Right atrium auricular region (tissue), 2 donors: Measurements from ENCODE around the gene LRRC71. TPM values are rescaled to one million over a fixed set of nuclear protein-coding genes. Genes with fewer than 3 reads are reported as not detected.

ENCODE experiments used
- DNase-seq: peaks from one replicate; pipeline ENCODE4 v3.0.0-alpha.2; 2019; ENCODE audit warnings: low spot score
- H3K27ac ChIP-seq, 2 donors: fragments of 200-600 bp; sonication (generic); 1 replicate in 1 of 2; 2 replicates in 1 of 2; pipeline ENCODE4 v1.5.1; 2016 to 2019
- H3K27me3 ChIP-seq, 2 donors: fragments of 200-600 bp; sonication (generic); one replicate each; pipeline versions ENCODE4 v1.5.1 to v1.6.0; 2017 to 2019
- H3K36me3 ChIP-seq: fragments of 200-600 bp; sonication (generic); one replicate; pipeline ENCODE4 v1.5.1; 2016
- H3K4me1 ChIP-seq, 2 donors: fragments of 200-600 bp; sonication (generic); one replicate each; pipeline versions ENCODE4 v1.5.1 to v1.6.0; 2017 to 2019
- H3K4me3 ChIP-seq, 2 donors: fragments of 200-600 bp; sonication (generic); 1 replicate in 1 of 2; 2 replicates in 1 of 2; pipeline ENCODE4 v1.5.1; 2017 to 2019; ENCODE audit warnings: mild to moderate bottlenecking in 1 of 2, moderate library complexity in 1 of 2
- H3K9me3 ChIP-seq, 2 donors: fragments of 200-600 bp; sonication (generic); one replicate each; pipeline ENCODE4 v1.5.1; 2019
- CTCF ChIP-seq, 2 donors: fragments of 200-600 bp; sonication (generic); IDR thresholded peaks; one replicate each; pipeline ENCODE4 v1.5.1; 2019; ENCODE audit warnings: antibody characterized with exemption in 2 of 2
- total RNA-seq, 2 donors: library from RNA; depleted of rRNA; stranded (reverse); fragments of >200 nt; gene quantifications; one replicate each; pipeline ENCODE4 v1.1.0, GENCODE V29; 2016

LRRC71 gene
- total RNA-seq, 2 donors from 2014 or later, result not detected

- Histone ChIP-seq H3K9me3 (peaks cover 0 to 6% of the 10 kb centered on the region in 2 donors), H3K4me1 (no peaks in the 10 kb centered on the region), H3K4me3 (no peak overlapping the region), H3K36me3 (peaks cover 32% of the 10 kb centered on the region), H3K27ac (no peak overlapping the region), H3K27me3 (no peaks in the 10 kb centered on the region)
- no peak for TF ChIP-seq CTCF (IDR thresholded peaks at IDR 0.05)
- no peak for DNase-seq
These were observed 6.0 kb upstream of the LRRC71 start for GRCh38 chr1:156914440-156914856.

DNA sequence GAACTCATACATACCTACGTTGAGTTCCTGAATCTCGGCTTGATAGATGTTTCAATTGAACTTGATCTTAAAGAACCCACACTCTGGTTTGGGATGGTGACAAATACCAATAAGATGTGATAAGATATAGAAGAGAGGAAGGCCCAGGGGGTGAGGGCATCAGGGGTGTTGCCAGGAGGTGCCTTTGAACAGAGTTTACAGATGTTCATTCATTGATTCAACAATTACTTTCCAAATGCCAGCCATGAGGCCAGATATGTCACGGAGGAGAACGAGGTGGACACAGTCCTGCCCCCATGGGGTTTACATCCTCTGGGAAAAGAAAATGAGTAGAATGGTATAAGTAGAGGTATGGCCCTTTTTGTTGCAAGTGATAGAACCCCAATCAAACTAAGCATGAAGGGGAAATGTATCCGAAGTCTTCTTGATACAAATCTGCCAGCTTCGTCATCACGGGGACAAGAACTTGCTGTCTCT is 659 bp downstream of the LRRC71 start:
- no peak overlapping the region for H3K4me3 ChIP-seq
- H3K27me3 ChIP-seq, result peaks cover 13 to 29% of the 10 kb centered on the region in 2 donors

DNA sequence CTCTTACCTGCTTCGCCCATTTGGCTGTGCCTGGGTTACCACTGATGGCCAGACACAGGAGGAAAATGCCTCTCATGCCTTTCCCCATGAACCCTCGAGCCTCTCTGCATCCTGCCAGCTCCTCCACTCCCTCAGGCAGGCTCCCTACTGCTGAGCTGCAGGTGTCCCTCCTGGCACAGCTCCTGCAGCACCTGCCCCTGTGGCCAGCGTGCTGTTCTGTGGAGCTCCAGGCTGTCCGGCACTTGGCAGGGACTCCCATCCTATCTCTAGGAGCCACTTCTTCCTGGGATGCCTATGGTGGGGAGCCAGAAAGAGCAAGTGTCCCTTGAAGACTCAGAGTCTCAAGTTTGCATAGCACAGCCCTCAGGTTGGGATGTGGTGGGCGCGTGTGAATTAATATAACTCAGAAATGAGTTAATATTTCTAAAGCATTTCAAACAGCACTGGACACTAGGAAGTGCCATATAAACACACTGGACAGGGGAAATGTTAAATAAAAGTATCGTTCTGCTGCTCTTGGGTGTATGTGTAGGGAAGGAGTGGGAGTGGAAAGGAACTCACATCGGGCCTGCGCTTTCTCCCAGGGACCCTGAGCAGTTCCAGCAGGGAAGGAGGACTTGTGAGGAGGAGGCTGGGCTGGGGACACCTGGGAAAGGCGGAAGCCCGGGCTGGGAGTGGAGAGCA is 2.7 kb downstream of the LRRC71 start:
- Histone ChIP-seq H3K27me3 (peaks cover 20 to 29% of the 10 kb centered on the region in 2 donors), H3K4me3 (no peak overlapping the region), H3K9me3 (peaks cover 0 to 3% of the 10 kb centered on the region in 2 donors), H3K27ac (no peak overlapping the region), H3K36me3 (no peaks in the 10 kb centered on the region), H3K4me1 (peaks cover 0 to 35% of the 10 kb centered on the region in 2 donors)
- no peak for DNase-seq
- TF ChIP-seq CTCF (IDR thresholded peaks at IDR 0.05), result no peak

More for the DNA sequence above, 659 bp downstream of the LRRC71 start:
- H3K36me3 ChIP-seq, result no peaks in the 10 kb centered on the region
- no peak overlapping the region for H3K27ac ChIP-seq
- H3K9me3 ChIP-seq, result peaks cover 0 to 6% of the 10 kb centered on the region in 2 donors
- H3K4me1 ChIP-seq, result peaks cover 0 to 26% of the 10 kb centered on the region in 2 donors
- no peak for DNase-seq
- no peak for TF ChIP-seq CTCF (IDR thresholded peaks at IDR 0.05)

GRCh38 chr1:156923670-156924477 is 3.4 kb downstream of the LRRC71 start:
- no peaks in the 10 kb centered on the region for H3K36me3 ChIP-seq
- H3K27me3 ChIP-seq, result peaks cover 20 to 29% of the 10 kb centered on the region in 2 donors
- H3K4me3 ChIP-seq, result peak overlapping the region in 1 of 2 donors; percentile 28
- no peak for DNase-seq
- H3K9me3 ChIP-seq, result no peaks in the 10 kb centered on the region
- H3K4me1 ChIP-seq, result peaks cover 0 to 35% of the 10 kb centered on the region in 2 donors
- no peak for TF ChIP-seq CTCF (IDR thresholded peaks at IDR 0.05)
- H3K27ac ChIP-seq, result no peak overlapping the region

DNA sequence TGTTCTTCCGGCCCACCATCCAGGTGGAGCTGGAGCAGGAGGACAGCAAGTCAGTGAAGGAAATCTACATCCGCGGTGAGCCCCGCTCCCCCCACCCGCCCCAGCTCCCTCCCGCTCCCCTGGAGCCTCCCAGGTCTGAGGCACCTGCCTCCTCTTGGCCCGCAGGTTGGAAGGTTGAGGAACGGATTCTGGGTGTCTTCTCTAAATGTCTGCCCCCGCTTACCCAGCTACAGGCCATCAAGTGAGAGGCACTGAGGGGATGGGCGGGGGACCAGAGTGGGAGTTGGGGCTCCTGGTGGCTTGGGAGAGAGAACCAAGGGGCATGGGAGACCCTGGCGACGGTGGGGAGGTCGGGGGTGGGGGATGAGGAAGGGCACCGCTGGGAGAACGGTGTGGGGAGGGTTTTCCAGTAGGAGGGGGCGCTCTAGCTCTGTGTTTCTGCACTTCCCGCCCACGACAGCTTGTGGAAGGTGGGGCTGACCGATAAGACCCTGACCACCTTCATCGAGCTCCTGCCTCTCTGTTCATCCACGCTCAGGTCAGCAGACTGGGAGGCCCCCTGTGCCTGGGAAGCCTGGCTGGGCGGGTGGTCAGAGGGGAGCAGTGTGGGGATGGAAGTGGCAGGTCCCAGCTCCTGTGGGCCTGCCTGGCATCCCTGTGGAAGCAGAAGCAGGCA is 4.2 kb downstream of the LRRC71 start:
- Histone ChIP-seq H3K4me3 (no peak overlapping the region), H3K4me1 (peaks cover 0 to 35% of the 10 kb centered on the region in 2 donors), H3K27me3 (peaks cover 20 to 29% of the 10 kb centered on the region in 2 donors), H3K36me3 (no peaks in the 10 kb centered on the region), H3K27ac (no peak overlapping the region), H3K9me3 (no peaks in the 10 kb centered on the region)
- no peak for TF ChIP-seq CTCF (IDR thresholded peaks at IDR 0.05)
- no peak for DNase-seq
